DMS153 (cell line): Measurements from ENCODE around the gene IL36A.

ENCODE experiments used
- DNase-seq: peaks from one replicate; lab custom pipeline; 2025; lab: John Stamatoyannopoulos, UW

The IL36A gene

GRCh38 chr2:113005030-113005509 lies at the start of gene IL36A:
Gene IL36A (plus strand): TSS chr2:113005459. CDS start chr2:113005872, 413 bp downstream.
- no peak for DNase-seq

- no peak for DNase-seq
Measured at GRCh38 chr2:112957511-112957910, 47.7 kb upstream of the IL36A start.

GRCh38 chr2:112958428-112959108 lies 46.7 kb upstream of the IL36A start:
- DNase-seq: peak; percentile 25

GRCh38 chr2:112959109-112959812 lies 46.0 kb upstream of the IL36A start:
- no peak for DNase-seq

- DNase-seq: no peak
Measured at GRCh38 chr2:112960230-112960825, 44.9 kb upstream of the IL36A start.

- DNase-seq: peak; percentile 5
Measured at GRCh38 chr2:112962308-112963175, 42.7 kb upstream of the IL36A start.

GRCh38 chr2:112967023-112967422 lies 38.2 kb upstream of the IL36A start:
- DNase-seq: no peak

GRCh38 chr2:112972423-112973086 lies 32.7 kb upstream of the IL36A start:
- DNase-seq: no peak

GRCh38 chr2:112973156-112973555 lies 32.1 kb upstream of the IL36A start:
- no peak for DNase-seq

- DNase-seq: no peak
Measured at GRCh38 chr2:112977559-112978056, 27.7 kb upstream of the IL36A start, which contains the start of gene IL36G. Gene IL36G (plus strand): TSS chr2:112978006. CDS start chr2:112978639, 633 bp downstream.

- DNase-seq: no peak
Measured at GRCh38 chr2:112979731-112980130, 25.5 kb upstream of the IL36A start.

GRCh38 chr2:112980537-112980936 lies 24.7 kb upstream of the IL36A start:
- DNase-seq: no peak

GRCh38 chr2:112985090-112985489 lies 20.2 kb upstream of the IL36A start:
- DNase-seq: no peak

GRCh38 chr2:112989611-112990010 lies 15.6 kb upstream of the IL36A start:
- no peak for DNase-seq

- no peak for DNase-seq
Measured at GRCh38 chr2:112993831-112994230, 11.4 kb upstream of the IL36A start.

GRCh38 chr2:112994648-112995047 lies 10.6 kb upstream of the IL36A start:
- DNase-seq: no peak

- no peak for DNase-seq
Measured at GRCh38 chr2:112995346-112995920, 9.8 kb upstream of the IL36A start.

- DNase-seq: no peak
Measured at GRCh38 chr2:112996635-112997034, 8.6 kb upstream of the IL36A start.

GRCh38 chr2:112997151-112997550 lies 8.1 kb upstream of the IL36A start:
- no peak for DNase-seq

- DNase-seq: no peak
Measured at GRCh38 chr2:113000436-113000835, 4.8 kb upstream of the IL36A start.

GRCh38 chr2:113002677-113003076 lies 2.6 kb upstream of the IL36A start:
- no peak for DNase-seq
